BLaER1 (cell line): ENCODE results near the gene SULT1A2.
"Not testable (repeated sequence)": the region's sequence is repeated elsewhere in the genome, so short reads cannot be mapped to it uniquely, and the experiment has no call there.

ENCODE experiments used
- H3K27ac ChIP-seq: shearing (Covaris generic); formaldehyde crosslinking; 2 replicates; pipeline ENCODE4 v1.8.1; 2022
- H3K27me3 ChIP-seq: shearing (Covaris generic); formaldehyde crosslinking; 2 replicates; pipeline ENCODE4 v1.8.1; 2022
- H3K36me3 ChIP-seq: shearing (Covaris generic); formaldehyde crosslinking; 2 replicates; pipeline ENCODE4 v1.8.1; 2022
- H3K4me1 ChIP-seq: shearing (Covaris generic); formaldehyde crosslinking; 2 replicates; pipeline ENCODE4 v1.8.1; 2022
- H3K4me2 ChIP-seq: shearing (Covaris generic); formaldehyde crosslinking; 2 replicates; pipeline ENCODE4 v1.8.1; 2022
- H3K4me3 ChIP-seq: shearing (Covaris generic); formaldehyde crosslinking; 2 replicates; pipeline ENCODE4 v1.8.1; 2022
- H3K9ac ChIP-seq: shearing (Covaris generic); formaldehyde crosslinking; 2 replicates; pipeline ENCODE4 v1.8.1; 2022
- H3K9me3 ChIP-seq: shearing (Covaris generic); formaldehyde crosslinking; 2 replicates; pipeline ENCODE4 v1.8.1; 2022
- H4K20me1 ChIP-seq: shearing (Covaris generic); formaldehyde crosslinking; 2 replicates; pipeline ENCODE4 v1.8.1; 2022
- Cebpa-rat ChIP-seq: shearing (Covaris generic); IDR thresholded peaks from 2 replicates; pipeline ENCODE4 v1.8.1; 2022

SULT1A2 gene

DNA sequence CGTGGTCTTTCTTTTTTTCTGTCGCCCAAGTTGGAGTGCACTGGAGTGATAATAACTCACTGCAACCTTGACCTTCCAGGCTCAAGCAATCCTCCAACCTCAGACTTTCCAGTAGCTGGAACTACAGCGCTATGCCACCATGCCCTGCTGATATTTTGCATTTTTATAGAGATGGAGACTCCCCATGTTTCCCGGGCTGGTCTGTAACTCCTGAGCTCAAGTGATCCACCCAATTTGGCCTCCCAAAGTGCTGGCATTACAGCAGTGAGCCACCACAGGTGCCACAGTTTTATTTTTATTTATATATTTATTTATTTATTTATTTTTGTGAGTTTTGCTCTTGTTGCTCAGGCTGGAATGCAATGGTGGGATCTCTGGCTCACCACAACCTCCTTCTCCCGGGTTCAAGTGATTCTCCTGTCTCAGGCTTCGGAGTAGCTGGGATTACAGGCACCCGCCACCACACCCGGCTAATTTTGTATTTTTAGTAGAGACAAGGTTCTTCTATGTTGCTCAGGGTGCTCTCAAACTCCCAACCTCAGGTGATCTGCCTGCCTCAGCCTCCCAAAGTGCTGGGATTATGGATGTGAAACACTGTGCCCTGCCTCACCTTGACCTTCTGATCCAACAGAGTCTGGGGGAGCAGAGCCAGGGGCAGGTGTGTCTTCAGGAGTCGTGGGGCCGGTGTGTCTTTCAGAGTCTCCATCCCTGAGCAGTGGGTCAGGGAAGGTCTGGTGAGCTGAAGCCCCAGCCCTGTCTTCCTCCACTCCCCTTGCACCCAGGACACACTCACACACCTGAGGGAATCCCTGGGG is 11.0 kb upstream of the SULT1A2 start:
- not testable (repeated sequence) for H3K9ac ChIP-seq, H3K9me3 ChIP-seq, H3K4me3 ChIP-seq, H3K4me2 ChIP-seq, H3K27me3 ChIP-seq, H3K27ac ChIP-seq
- H3K4me1 ChIP-seq: peaks cover 36% of the 10 kb centered on the region
- H3K36me3 ChIP-seq: peaks cover 27% of the 10 kb centered on the region; the same call in 1 of the 2 replicates
- H4K20me1 ChIP-seq: peaks cover 15% of the 10 kb centered on the region; the same call in 1 of the 2 replicates

DNA sequence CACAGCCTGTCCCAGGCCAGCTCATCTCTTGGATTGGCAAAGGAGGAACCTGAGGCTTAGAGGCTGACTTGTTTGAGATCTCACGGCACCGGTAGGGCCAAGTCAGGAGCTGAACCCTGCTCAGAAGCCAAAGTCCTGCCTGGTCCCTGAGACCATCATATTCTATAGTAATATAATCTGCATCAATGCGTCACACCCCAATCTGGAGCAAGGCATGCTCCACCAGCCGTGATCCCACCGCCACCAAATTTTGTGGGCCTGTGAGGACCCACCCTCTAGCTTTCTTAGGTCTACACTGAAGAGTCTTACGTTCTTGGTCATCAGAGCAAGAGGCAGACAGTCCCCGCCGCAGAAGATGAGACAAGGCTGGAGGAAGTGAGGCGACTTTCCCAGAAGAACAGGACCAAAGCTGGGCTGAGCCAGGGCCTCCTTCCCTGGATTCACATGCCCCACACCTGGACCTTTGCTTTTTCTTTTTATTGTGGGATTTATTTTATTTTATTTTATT is 10.3 kb upstream of the SULT1A2 start:
- H3K9ac ChIP-seq: no peak overlapping the region
- no peak overlapping the region for H3K4me2 ChIP-seq
- H3K9me3 ChIP-seq: no peaks in the 10 kb centered on the region
- H3K27me3 ChIP-seq: no peaks in the 10 kb centered on the region
- no peak overlapping the region for H3K27ac ChIP-seq
- TF ChIP-seq Cebpa-rat: no peak
- peaks cover 41% of the 10 kb centered on the region for H3K4me1 ChIP-seq
- no peak overlapping the region for H3K4me3 ChIP-seq
- H4K20me1 ChIP-seq: peaks cover 15% of the 10 kb centered on the region; the same call in 1 of the 2 replicates
- H3K36me3 ChIP-seq: peaks cover 27% of the 10 kb centered on the region; the same call in 1 of the 2 replicates

DNA sequence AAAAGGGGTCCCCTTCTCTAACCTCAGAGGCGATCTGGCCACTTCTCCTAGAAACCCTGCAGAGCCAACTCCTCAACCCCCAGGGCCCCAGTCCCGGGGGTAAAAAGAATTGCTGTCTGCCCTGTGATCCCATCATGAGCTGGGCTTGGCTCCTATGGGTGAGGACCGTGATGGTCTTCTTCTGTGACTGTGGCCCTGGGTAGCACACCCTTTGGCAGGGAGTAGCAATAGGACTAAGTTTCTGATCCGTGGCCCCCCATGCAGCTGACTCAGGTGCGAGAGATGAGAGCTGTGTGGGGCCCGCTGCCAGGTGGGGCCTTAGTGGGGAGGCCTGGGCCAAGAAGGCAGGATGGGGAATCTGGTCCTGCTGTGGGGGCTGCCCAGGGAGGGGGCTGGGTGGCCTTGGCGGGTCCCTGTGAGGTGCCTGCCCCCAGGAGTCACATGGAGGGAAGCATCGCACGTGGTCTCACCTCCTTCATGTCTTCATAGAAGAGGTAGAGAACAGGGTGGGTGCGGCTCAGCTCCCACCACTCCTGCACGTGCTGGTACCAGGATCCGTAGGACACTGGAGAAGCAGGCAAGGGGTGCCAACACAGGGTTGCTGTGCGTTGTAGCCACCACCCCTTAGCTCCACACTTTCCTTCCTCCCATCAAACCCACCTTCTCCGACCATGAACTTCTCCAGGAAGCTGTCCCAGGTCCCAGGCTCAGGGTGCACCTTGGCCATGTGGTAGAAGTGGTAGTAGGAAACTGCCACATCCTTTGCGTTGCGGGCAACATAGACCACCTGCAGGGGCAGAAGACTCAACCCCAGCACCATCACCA is 9.7 kb upstream of the SULT1A2 start:
- Histone ChIP-seq H3K9ac (no peak overlapping the region), H3K27me3 (no peaks in the 10 kb centered on the region), H3K9me3 (no peaks in the 10 kb centered on the region), H4K20me1 (peaks cover 15% of the 10 kb centered on the region; the same call in 1 of the 2 replicates), H3K27ac (no peak overlapping the region), H3K4me2 (no peak overlapping the region), H3K36me3 (peaks cover 27% of the 10 kb centered on the region; the same call in 1 of the 2 replicates), H3K4me1 (peaks cover 41% of the 10 kb centered on the region), H3K4me3 (no peak overlapping the region)
- TF ChIP-seq Cebpa-rat: no peak

- Histone ChIP-seq H4K20me1 (peaks cover under 1% of the 10 kb centered on the region; the same call in 1 of the 2 replicates), H3K4me1 (peaks cover 18% of the 10 kb centered on the region), H3K4me3 (no peak overlapping the region), H3K36me3 (peaks cover 27% of the 10 kb centered on the region; the same call in 1 of the 2 replicates), H3K9me3 (no peaks in the 10 kb centered on the region), H3K9ac (no peak overlapping the region), H3K4me2 (peak overlapping the region; percentile 23), H3K27me3 (no peaks in the 10 kb centered on the region), H3K27ac (peak overlapping the region; percentile 26; the same call in 1 of the 2 replicates)
- TF ChIP-seq Cebpa-rat: no peak
Measured at GRCh38 chr16:28604186-28604565, 7.3 kb upstream of the SULT1A2 start.

DNA sequence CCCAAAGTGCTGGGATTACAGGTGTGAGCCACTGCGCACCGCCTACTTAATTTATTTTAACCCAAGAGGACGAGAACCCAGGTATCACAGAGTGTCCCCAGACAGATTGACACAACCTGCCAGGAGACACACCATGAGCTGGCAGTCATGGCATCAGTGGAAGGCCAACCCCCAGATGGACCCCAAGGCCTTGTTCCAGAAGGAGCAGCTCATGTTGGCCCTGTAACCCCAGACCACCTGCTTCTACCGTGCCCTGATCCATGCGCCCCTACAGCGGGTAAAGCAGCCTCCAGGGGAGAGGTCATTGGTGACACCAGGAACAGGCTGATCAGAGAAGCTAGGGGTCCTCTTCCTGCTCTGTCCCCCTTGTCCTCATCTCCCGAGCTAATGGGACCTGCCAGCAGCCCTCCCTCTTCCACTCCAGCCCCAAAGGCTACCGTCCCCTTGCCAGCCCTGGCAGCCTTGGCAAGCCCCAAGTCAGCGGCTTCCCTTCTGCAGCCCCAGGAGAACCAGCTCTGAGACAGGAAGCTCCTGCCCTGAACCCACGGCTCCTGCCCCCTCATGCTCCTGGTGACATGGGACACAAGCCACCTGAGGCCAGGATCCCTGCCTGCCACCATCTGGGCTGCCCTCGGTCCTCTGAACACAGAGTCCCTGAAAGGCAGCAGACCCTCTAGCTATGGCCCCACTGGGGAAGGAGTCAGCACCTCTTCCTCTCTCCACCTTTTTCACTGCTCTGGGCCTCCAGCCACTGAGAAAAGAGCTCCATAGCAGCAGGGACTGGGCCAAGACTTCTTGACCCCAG is 6.7 kb upstream of the SULT1A2 start:
- no peak for TF ChIP-seq Cebpa-rat
- Histone ChIP-seq H3K4me2 (peak overlapping the region; percentile 23), H3K27me3 (no peaks in the 10 kb centered on the region), H3K4me1 (peaks cover 15% of the 10 kb centered on the region), H3K9ac (no peak overlapping the region), H4K20me1 (no peaks in the 10 kb centered on the region), H3K36me3 (peaks cover 27% of the 10 kb centered on the region; the same call in 1 of the 2 replicates), H3K27ac (peak overlapping the region; percentile 26; the same call in 1 of the 2 replicates), H3K4me3 (no peak overlapping the region), H3K9me3 (no peaks in the 10 kb centered on the region)

- Histone ChIP-seq H3K4me1 (peaks cover 24% of the 10 kb centered on the region), H3K36me3 (peaks cover 17% of the 10 kb centered on the region; the same call in 1 of the 2 replicates), H3K27me3 (no peaks in the 10 kb centered on the region), H4K20me1 (no peaks in the 10 kb centered on the region), H3K27ac (no peak overlapping the region), H3K4me3 (no peak overlapping the region), H3K4me2 (no peak overlapping the region), H3K9me3 (no peaks in the 10 kb centered on the region), H3K9ac (no peak overlapping the region)
- TF ChIP-seq Cebpa-rat: no peak
Measured at GRCh38 chr16:28602529-28602928, 5.7 kb upstream of the SULT1A2 start.

- peaks cover 17% of the 10 kb centered on the region; the same call in 1 of the 2 replicates for H3K36me3 ChIP-seq
- not testable (repeated sequence) for H3K9me3 ChIP-seq, H3K27ac ChIP-seq, H3K4me3 ChIP-seq, H4K20me1 ChIP-seq, H3K27me3 ChIP-seq, H3K9ac ChIP-seq, H3K4me2 ChIP-seq
- H3K4me1 ChIP-seq: peaks cover 28% of the 10 kb centered on the region
Measured at GRCh38 chr16:28602062-28602461, 5.2 kb upstream of the SULT1A2 start.

- H4K20me1 ChIP-seq, H3K27ac ChIP-seq, H3K9ac ChIP-seq, H3K4me3 ChIP-seq, H3K4me2 ChIP-seq, H3K27me3 ChIP-seq, H3K9me3 ChIP-seq: not testable (repeated sequence)
- peaks cover 33% of the 10 kb centered on the region for H3K4me1 ChIP-seq
- peaks cover 13% of the 10 kb centered on the region; the same call in 1 of the 2 replicates for H3K36me3 ChIP-seq
Measured at GRCh38 chr16:28601589-28601988, 4.7 kb upstream of the SULT1A2 start.

- peaks cover 35% of the 10 kb centered on the region for H3K4me1 ChIP-seq
- not testable (repeated sequence) for H3K9me3 ChIP-seq, H3K27ac ChIP-seq, H3K27me3 ChIP-seq, H3K4me3 ChIP-seq, H3K9ac ChIP-seq, H3K4me2 ChIP-seq, H4K20me1 ChIP-seq, H3K36me3 ChIP-seq
Measured at GRCh38 chr16:28600965-28601364, 4.1 kb upstream of the SULT1A2 start.

GRCh38 chr16:28599377-28600285 is 2.8 kb upstream of the SULT1A2 start:
- H3K27ac ChIP-seq, H3K9me3 ChIP-seq, H3K4me2 ChIP-seq, H3K36me3 ChIP-seq, H4K20me1 ChIP-seq, H3K4me3 ChIP-seq, H3K9ac ChIP-seq, H3K27me3 ChIP-seq: not testable (repeated sequence)
- peaks cover 35% of the 10 kb centered on the region for H3K4me1 ChIP-seq
